Measurements from ENCODE around the gene CHST11.

DNA sequence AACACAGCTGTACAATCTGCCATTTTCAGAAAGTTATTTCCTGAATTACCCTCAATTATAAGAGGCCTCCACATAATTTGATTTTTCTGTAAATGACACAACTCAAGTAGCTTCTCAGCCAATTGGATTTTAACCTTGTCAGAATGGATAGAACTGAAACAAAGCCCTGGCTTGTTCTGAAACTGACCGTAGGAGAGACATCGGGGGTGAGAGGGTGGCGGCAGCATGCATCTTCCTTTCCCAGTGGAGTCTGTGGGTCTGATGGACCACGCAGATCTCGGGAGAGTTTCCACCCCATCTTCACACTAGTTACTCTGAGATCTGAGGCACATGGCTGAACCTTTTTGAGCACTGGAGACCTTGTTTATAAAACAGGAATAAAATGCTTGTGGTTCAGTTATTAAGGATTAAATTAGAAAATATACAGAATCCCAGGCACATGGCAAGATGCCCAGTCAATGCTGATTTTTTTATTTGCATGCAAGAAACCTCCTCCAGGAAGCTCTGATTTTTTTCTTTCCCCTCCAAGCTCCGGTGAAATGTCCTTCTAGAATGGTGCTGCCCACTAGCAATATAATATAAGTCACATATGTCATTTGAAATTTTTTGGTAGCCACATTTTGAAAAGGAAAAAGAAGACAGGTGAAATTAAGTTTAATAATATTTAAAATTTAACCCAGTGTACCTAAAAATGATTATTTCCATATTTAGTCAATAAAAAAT lies 153.9 kb downstream of the CHST11 start:
- TF ChIP-seq TAF1 (conservative IDR thresholded peaks at IDR 0.05): no peak
- TF ChIP-seq GABPA (IDR thresholded peaks at IDR 0.05 in 1 of 2, conservative IDR thresholded peaks at IDR 0.05 in 1 of 2): no peak
- TF ChIP-seq, protein P1, sequence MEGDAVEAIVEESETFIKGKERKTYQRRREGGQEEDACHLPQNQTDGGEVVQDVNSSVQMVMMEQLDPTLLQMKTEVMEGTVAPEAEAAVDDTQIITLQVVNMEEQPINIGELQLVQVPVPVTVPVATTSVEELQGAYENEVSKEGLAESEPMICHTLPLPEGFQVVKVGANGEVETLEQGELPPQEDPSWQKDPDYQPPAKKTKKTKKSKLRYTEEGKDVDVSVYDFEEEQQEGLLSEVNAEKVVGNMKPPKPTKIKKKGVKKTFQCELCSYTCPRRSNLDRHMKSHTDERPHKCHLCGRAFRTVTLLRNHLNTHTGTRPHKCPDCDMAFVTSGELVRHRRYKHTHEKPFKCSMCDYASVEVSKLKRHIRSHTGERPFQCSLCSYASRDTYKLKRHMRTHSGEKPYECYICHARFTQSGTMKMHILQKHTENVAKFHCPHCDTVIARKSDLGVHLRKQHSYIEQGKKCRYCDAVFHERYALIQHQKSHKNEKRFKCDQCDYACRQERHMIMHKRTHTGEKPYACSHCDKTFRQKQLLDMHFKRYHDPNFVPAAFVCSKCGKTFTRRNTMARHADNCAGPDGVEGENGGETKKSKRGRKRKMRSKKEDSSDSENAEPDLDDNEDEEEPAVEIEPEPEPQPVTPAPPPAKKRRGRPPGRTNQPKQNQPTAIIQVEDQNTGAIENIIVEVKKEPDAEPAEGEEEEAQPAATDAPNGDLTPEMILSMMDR (IDR thresholded peaks at IDR 0.05; ENCODE audit: low read depth, low read length, missing input control): no peak
- TF ChIP-seq MAX (IDR thresholded peaks at IDR 0.05): no peak
- TF ChIP-seq RXRA (IDR thresholded peaks at IDR 0.05): no peak
- no peak for TF ChIP-seq YY1 (IDR thresholded peaks at IDR 0.05)
- TF ChIP-seq FOXA1 (IDR thresholded peaks at IDR 0.05): no peak
- no peak for TF ChIP-seq ZBTB33 (IDR thresholded peaks at IDR 0.05)

Measured in liver (tissue), 3 donors.